Right atrium auricular region (tissue), 2 donors: ENCODE results near the gene CYB5D1. TPM values are rescaled to one million over a fixed set of nuclear protein-coding genes. Genes with fewer than 3 reads are reported as not detected.

Experiments used
- DNase-seq: peaks from one replicate; pipeline ENCODE4 v3.0.0-alpha.2; 2019; ENCODE audit warnings: low spot score
- H3K27ac ChIP-seq, 2 donors: fragments of 200-600 bp; sonication (generic); 1 replicate in 1 of 2; 2 replicates in 1 of 2; pipeline ENCODE4 v1.5.1; 2016 to 2019
- H3K27me3 ChIP-seq, 2 donors: fragments of 200-600 bp; sonication (generic); one replicate each; pipeline versions ENCODE4 v1.5.1 to v1.6.0; 2017 to 2019
- H3K36me3 ChIP-seq: fragments of 200-600 bp; sonication (generic); one replicate; pipeline ENCODE4 v1.5.1; 2016
- H3K4me1 ChIP-seq, 2 donors: fragments of 200-600 bp; sonication (generic); one replicate each; pipeline versions ENCODE4 v1.5.1 to v1.6.0; 2017 to 2019
- H3K4me3 ChIP-seq, 2 donors: fragments of 200-600 bp; sonication (generic); 1 replicate in 1 of 2; 2 replicates in 1 of 2; pipeline ENCODE4 v1.5.1; 2017 to 2019; ENCODE audit warnings: mild to moderate bottlenecking in 1 of 2, moderate library complexity in 1 of 2
- H3K9me3 ChIP-seq, 2 donors: fragments of 200-600 bp; sonication (generic); one replicate each; pipeline ENCODE4 v1.5.1; 2019
- total RNA-seq, 2 donors: library from RNA; depleted of rRNA; stranded (reverse); fragments of >200 nt; gene quantifications; one replicate each; pipeline ENCODE4 v1.1.0, GENCODE V29; 2016
- TF ChIP-seq, protein P1 (sequence below), 2 donors: fragments of 200-600 bp; sonication (generic); IDR thresholded peaks; one replicate each; pipeline ENCODE4 v1.5.1; 2019; ENCODE audit warnings: antibody characterized with exemption in 2 of 2

CYB5D1 gene
- total RNA-seq, 2 donors from 2014 or later, result 5.1 to 6.8 TPM

DNA sequence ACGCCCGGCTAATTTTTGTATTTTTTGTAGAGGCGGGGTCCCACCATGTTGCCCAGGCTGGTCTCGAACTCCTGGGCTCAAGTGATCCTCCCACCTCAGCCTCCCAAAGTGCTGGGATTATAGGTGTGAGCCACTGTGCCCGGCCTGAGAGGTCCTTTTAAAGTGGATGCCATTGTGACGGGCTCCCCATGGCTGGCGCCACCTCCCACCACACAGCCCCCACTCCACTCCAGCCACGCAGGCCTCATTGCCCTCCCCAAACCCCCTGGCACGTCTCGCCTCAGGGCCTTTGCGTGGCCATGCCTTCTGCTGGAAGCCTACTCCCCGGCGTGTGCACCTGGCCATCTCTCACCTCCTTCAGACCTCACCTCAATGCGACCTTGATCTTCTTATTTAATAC lies 35.7 kb upstream of the CYB5D1 start:
- no peaks in the 10 kb centered on the region for H3K4me1 ChIP-seq
- H3K9me3 ChIP-seq, result no peaks in the 10 kb centered on the region
- no peak overlapping the region for H3K27ac ChIP-seq
- no peaks in the 10 kb centered on the region for H3K27me3 ChIP-seq
- no peak overlapping the region for H3K4me3 ChIP-seq
- no peaks in the 10 kb centered on the region for H3K36me3 ChIP-seq
- TF ChIP-seq, protein P1, sequence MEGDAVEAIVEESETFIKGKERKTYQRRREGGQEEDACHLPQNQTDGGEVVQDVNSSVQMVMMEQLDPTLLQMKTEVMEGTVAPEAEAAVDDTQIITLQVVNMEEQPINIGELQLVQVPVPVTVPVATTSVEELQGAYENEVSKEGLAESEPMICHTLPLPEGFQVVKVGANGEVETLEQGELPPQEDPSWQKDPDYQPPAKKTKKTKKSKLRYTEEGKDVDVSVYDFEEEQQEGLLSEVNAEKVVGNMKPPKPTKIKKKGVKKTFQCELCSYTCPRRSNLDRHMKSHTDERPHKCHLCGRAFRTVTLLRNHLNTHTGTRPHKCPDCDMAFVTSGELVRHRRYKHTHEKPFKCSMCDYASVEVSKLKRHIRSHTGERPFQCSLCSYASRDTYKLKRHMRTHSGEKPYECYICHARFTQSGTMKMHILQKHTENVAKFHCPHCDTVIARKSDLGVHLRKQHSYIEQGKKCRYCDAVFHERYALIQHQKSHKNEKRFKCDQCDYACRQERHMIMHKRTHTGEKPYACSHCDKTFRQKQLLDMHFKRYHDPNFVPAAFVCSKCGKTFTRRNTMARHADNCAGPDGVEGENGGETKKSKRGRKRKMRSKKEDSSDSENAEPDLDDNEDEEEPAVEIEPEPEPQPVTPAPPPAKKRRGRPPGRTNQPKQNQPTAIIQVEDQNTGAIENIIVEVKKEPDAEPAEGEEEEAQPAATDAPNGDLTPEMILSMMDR (IDR thresholded peaks at IDR 0.05), result no peak
- DNase-seq, result no peak

DNA sequence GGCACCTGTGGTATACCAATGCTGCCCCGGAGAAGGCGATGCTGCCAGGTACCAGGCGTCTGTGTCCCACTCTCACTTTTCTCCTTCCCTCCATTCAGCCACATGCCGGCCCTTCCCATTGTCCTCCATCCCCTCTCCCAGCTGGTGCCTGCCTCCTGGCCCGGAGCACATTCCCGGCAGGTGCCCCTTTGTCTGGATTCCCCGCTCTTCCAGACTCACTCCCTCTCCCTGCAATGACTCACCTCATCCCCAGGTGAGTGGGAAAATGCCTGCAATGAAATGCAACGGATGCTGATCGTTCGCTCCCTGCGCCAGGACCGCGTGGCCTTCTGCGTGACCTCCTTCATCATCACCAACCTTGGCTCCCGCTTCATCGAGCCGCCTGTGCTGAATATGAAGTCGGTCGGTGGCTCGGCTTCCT lies 34.2 kb upstream of the CYB5D1 start:
- TF ChIP-seq, protein P1 (IDR thresholded peaks at IDR 0.05), result no peak
- Histone ChIP-seq H3K4me1 (no peaks in the 10 kb centered on the region), H3K36me3 (no peaks in the 10 kb centered on the region), H3K27me3 (no peaks in the 10 kb centered on the region), H3K4me3 (no peak overlapping the region), H3K27ac (no peak overlapping the region), H3K9me3 (no peaks in the 10 kb centered on the region)
- no peak for DNase-seq

DNA sequence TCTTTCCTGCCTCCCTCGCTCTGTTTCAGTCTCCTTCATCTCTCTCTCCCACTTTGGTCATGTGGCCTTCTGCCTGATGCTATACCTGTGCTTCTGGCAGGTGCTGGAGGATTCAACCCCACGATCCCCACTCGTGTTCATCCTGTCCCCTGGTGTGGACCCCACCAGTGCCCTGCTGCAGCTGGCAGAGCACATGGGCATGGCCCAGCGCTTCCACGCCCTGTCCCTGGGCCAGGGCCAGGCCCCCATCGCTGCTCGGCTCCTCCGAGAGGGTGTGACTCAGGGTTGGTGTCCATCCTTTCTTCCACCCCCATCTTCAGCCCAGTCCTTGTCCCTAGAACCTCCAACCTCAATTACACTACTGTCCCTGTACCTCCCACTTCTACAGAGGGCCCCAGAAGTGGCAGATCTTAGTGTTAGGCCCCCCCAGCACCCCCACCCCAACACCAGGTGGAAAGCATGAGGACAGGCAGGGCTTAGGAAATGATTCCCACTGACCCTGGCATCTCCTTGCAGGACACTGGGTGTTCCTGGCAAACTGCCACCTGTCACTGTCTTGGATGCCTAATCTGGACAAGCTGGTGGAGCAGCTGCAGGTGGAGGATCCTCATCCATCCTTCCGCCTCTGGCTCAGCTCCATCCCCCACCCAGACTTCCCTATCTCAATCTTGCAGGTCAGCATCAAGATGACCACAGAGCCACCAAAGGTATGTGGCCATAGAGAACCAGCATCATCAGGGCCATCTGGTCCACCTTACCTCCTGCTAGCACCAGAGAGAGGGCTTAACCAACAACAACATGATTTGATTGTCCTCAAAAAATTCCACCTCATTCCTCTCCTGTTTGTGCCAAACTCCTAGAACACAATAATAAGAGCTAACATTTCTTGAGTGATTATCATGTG lies 33.5 kb upstream of the CYB5D1 start:
- no peaks in the 10 kb centered on the region for H3K9me3 ChIP-seq
- H3K4me1 ChIP-seq, result no peaks in the 10 kb centered on the region
- H3K36me3 ChIP-seq, result no peaks in the 10 kb centered on the region
- TF ChIP-seq, protein P1 (IDR thresholded peaks at IDR 0.05), result no peak
- H3K27ac ChIP-seq, result no peak overlapping the region
- H3K27me3 ChIP-seq, result no peaks in the 10 kb centered on the region
- H3K4me3 ChIP-seq, result no peak overlapping the region
- DNase-seq, result no peak

DNA sequence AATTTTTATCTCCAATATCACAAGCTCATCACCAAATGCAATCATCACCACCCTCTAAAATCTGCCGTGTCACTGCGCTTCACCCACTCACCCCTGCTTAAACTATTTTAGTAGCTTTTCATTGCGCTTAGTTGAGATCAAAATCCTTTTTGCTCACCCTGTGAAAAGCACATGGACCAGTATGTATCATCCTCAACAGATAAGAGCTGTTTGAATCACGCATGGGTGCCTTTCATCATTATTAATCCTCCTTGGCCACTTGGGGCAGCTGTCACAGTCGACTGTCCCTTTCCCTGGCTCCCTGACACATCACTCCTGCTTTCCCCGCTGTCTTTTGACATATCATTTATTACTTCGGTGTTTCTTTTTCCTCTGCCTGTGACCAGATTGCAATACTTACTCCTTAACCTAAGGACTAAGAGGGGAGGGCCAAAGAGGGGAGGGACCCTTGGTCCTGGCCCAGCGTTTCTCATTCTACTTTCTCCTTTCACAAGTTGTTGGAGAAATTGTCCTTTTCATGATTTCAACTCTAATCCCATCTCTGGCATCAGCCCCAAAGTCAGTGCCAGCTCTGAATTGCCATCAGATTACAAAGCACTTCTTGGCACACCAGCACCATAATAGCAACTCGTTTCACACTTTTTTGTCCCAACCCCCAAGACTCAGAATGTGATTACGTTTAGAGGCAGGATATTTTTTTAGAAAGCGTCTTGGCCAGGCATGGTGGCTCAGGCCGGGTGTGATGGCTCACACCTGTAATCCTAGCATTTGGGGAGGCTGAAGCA lies 32.4 kb upstream of the CYB5D1 start:
- no peaks in the 10 kb centered on the region for H3K27me3 ChIP-seq
- H3K9me3 ChIP-seq, result no peaks in the 10 kb centered on the region
- H3K4me1 ChIP-seq, result no peaks in the 10 kb centered on the region
- TF ChIP-seq, protein P1 (IDR thresholded peaks at IDR 0.05), result no peak
- H3K36me3 ChIP-seq, result no peaks in the 10 kb centered on the region
- H3K27ac ChIP-seq, result no peak overlapping the region
- no peak overlapping the region for H3K4me3 ChIP-seq
- no peak for DNase-seq

DNA sequence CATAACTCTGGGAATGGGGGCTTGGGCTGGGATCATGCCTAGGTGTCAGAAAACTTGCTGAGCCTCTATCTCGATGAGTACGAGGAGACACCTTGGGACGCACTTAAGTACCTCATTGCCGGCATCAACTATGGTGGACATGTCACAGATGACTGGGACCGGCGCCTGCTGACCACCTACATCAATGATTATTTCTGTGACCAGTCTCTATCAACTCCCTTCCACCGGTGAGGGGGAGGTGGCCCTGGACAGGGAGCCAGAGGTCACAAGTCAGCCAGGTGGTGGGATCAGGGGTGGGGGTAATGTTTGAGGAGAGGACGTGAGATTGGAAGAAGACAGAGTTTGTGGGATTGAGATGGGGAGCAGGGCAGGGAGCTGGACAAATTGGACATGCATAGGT lies 27.2 kb upstream of the CYB5D1 start:
- no peak overlapping the region for H3K27ac ChIP-seq
- H3K4me1 ChIP-seq, result peaks cover 0 to 10% of the 10 kb centered on the region in 2 donors
- no peaks in the 10 kb centered on the region for H3K27me3 ChIP-seq
- TF ChIP-seq, protein P1 (IDR thresholded peaks at IDR 0.05), result no peak
- H3K4me3 ChIP-seq, result no peak overlapping the region
- H3K36me3 ChIP-seq, result no peaks in the 10 kb centered on the region
- no peaks in the 10 kb centered on the region for H3K9me3 ChIP-seq
- no peak for DNase-seq
